ENCODE data around the gene PRRC2C. TPM values are rescaled to one million over a fixed set of nuclear protein-coding genes. Genes with fewer than 3 reads are reported as not detected.
"Not testable (repeated sequence)": the region's sequence is repeated elsewhere in the genome, so short reads cannot be mapped to it uniquely, and the experiment has no call there.

PRRC2C gene
- total and polyA plus RNA-seq, 2 of the 13 experiments (the other 11 are each of a cell fraction or from before 2014, with no cell fraction given): 46.2 to 57.0 TPM

GRCh38 chr1:171545523-171545922 is 60.2 kb downstream of the PRRC2C start:
- H3K9ac ChIP-seq (ENCODE audit: insufficient read depth, low read depth, low read length): no peak overlapping the region
- no peak for TF ChIP-seq SP140L (CRISPR knock-in tag; IDR thresholded peaks at IDR 0.05; ENCODE audit: borderline replicate concordance)
- no peak for TF ChIP-seq IRF2 (CRISPR knock-in tag; IDR thresholded peaks at IDR 0.05)
- TF ChIP-seq FOXO1 (CRISPR knock-in tag; IDR thresholded peaks at IDR 0.05): no peak
- no peak for TF ChIP-seq ZNF232 (CRISPR knock-in tag; IDR thresholded peaks at IDR 0.05; ENCODE audit: borderline replicate concordance)
- FAIRE-seq: no peak
- WGBS (ENCODE audit: low lambda C conversion rate): 100% methylated on average over 1 of the region's 1 CpG
- ChIA-PET CTCF (ENCODE audit: low intra/inter-chr PET ratio, low total read pairs) (no interaction called here), POLR2A (no interaction called here)
- H3K79me2 ChIP-seq (ENCODE audit: insufficient read depth, low read length): no peaks in the 10 kb centered on the region
- no peak overlapping the region for H2AFZ ChIP-seq (ENCODE audit: low read length)
- no peak overlapping the region for H3K4me3 ChIP-seq (replicated peaks in 1 of 3; ENCODE audit: insufficient read depth in 1 of 3, low read depth in 2 of 3, low read length in 3 of 3)
- H3K36me3 ChIP-seq (replicated peaks in 1 of 2; ENCODE audit: control insufficient read depth in 1 of 2, insufficient read depth in 2 of 2, low read length in 2 of 2): peaks cover 11 to 73% of the 10 kb centered on the region in 2 experiments
- H4K20me1 ChIP-seq (ENCODE audit: insufficient read depth, low read length): no peaks in the 10 kb centered on the region
- H3K4me1 ChIP-seq (ENCODE audit: insufficient read depth, low read length): no peaks in the 10 kb centered on the region
- H3K27ac ChIP-seq (ENCODE audit: extremely low read length, insufficient read depth, low read length): no peak overlapping the region
- H3K4me2 ChIP-seq (ENCODE audit: low read depth, low read length): no peak overlapping the region
- in situ Hi-C loops (cut with HindIII; ENCODE audit: extremely low pct_ligation_motif_present, low pct_unique_long_range_greater_than_20kb) (no loop called here), intact Hi-C loops (cut with micrococcal nuclease; ENCODE audit: unreplicated experiment) (no loop called here)
- H3K9me3 ChIP-seq (ENCODE audit: low read length): no peaks in the 10 kb centered on the region
- no TSS peak for BruUV-seq (replicated peaks)
- DNase-seq (ENCODE audit: low spot score): no peak
- ATAC-seq: no peak
- H3K27me3 ChIP-seq (ENCODE audit: control insufficient read depth in 1 of 2, insufficient read depth in 2 of 2, low read length in 2 of 2): no peaks in the 10 kb centered on the region

- H3K36me3 ChIP-seq (replicated peaks in 1 of 2; ENCODE audit: control insufficient read depth in 1 of 2, insufficient read depth in 2 of 2, low read length in 2 of 2): peaks cover 2 to 44% of the 10 kb centered on the region in 2 experiments
- 95% methylated on average over 3 of the region's 3 CpGs for WGBS (ENCODE audit: low lambda C conversion rate)
- in situ Hi-C loops (cut with HindIII; ENCODE audit: extremely low pct_ligation_motif_present, low pct_unique_long_range_greater_than_20kb): no loop called here
Observed at GRCh38 chr1:171550050-171550449, 64.7 kb downstream of the PRRC2C start.

DNA sequence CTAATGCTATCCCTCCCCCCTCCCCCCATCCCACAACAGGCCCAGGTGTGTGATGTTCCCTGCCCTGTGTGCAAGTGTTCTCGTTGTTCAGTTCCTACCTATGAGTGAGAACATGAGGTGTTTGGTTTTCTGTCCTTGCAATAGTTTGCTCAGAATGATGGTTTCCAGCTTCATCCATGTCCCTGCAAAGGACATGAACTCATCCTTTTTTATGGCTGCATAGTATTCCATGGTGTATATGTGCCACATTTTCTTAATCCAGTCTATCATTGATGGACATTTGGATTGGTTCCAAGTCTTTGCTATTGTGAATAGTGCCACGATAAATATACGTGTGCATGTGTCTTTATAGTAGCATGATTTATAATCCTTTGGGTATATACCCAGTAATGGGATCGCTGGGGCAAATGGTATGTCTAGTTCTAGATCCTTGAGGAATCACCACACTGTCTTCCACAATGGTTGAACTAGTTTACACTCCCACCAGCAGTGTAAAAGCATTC is 65.3 kb downstream of the PRRC2C start:
- in situ Hi-C loops (cut with HindIII; ENCODE audit: extremely low pct_ligation_motif_present, low pct_unique_long_range_greater_than_20kb); H3K79me2 ChIP-seq (ENCODE audit: insufficient read depth, low read length); POLR2A ChIA-PET; BruUV-seq (replicated peaks); H3K9me3 ChIP-seq (ENCODE audit: low read length); ATAC-seq; H3K27ac ChIP-seq (ENCODE audit: extremely low read length, insufficient read depth, low read length); H4K20me1 ChIP-seq (ENCODE audit: insufficient read depth, low read length); intact Hi-C loops (cut with micrococcal nuclease; ENCODE audit: unreplicated experiment); H3K4me3 ChIP-seq (replicated peaks in 1 of 3; ENCODE audit: insufficient read depth in 1 of 3, low read depth in 2 of 3, low read length in 3 of 3); DNase-seq (ENCODE audit: low spot score); H3K9ac ChIP-seq (ENCODE audit: insufficient read depth, low read depth, low read length); H3K27me3 ChIP-seq (ENCODE audit: control insufficient read depth in 1 of 2, insufficient read depth in 2 of 2, low read length in 2 of 2); H2AFZ ChIP-seq (ENCODE audit: low read length); H3K4me1 ChIP-seq (ENCODE audit: insufficient read depth, low read length); H3K4me2 ChIP-seq (ENCODE audit: low read depth, low read length); CTCF ChIA-PET (ENCODE audit: low intra/inter-chr PET ratio, low total read pairs); FAIRE-seq: not testable (repeated sequence)
- peaks cover 3 to 45% of the 10 kb centered on the region in 2 experiments for H3K36me3 ChIP-seq (replicated peaks in 1 of 2; ENCODE audit: control insufficient read depth in 1 of 2, insufficient read depth in 2 of 2, low read length in 2 of 2)
- WGBS (ENCODE audit: low lambda C conversion rate): 100% methylated on average over 4 of the region's 4 CpGs

More at GRCh38 chr1:171550050-171550449, 64.7 kb downstream of the PRRC2C start:
- no peak overlapping the region for H3K9ac ChIP-seq (ENCODE audit: insufficient read depth, low read depth, low read length)
- H3K27me3 ChIP-seq (ENCODE audit: control insufficient read depth in 1 of 2, insufficient read depth in 2 of 2, low read length in 2 of 2): no peaks in the 10 kb centered on the region
- TF ChIP-seq ATF7 (IDR thresholded peaks at IDR 0.05) (0 out of 2 replicates have a peak, but pooled peaks have one; percentile 16), ATF7 (CRISPR knock-in tag; IDR thresholded peaks at IDR 0.05) (no peak), ZNF101 (CRISPR knock-in tag; IDR thresholded peaks at IDR 0.05; ENCODE audit: borderline replicate concordance, low read depth) (no peak)
- no peak overlapping the region for H2AFZ ChIP-seq (ENCODE audit: low read length)
- CTCF ChIA-PET (ENCODE audit: low intra/inter-chr PET ratio, low total read pairs): no interaction called here
- FAIRE-seq (no peak), DNase-seq (ENCODE audit: low spot score) (no peak), ATAC-seq (no peak)
- no peak overlapping the region for H3K4me3 ChIP-seq (replicated peaks in 1 of 3; ENCODE audit: insufficient read depth in 1 of 3, low read depth in 2 of 3, low read length in 3 of 3)
- intact Hi-C loops (cut with micrococcal nuclease; ENCODE audit: unreplicated experiment): no loop called here
- no peak overlapping the region for H3K27ac ChIP-seq (ENCODE audit: extremely low read length, insufficient read depth, low read length)
- no peak overlapping the region for H3K4me2 ChIP-seq (ENCODE audit: low read depth, low read length)
- H3K4me1 ChIP-seq (ENCODE audit: insufficient read depth, low read length): no peaks in the 10 kb centered on the region
- H4K20me1 ChIP-seq (ENCODE audit: insufficient read depth, low read length): no peaks in the 10 kb centered on the region
- no peaks in the 10 kb centered on the region for H3K9me3 ChIP-seq (ENCODE audit: low read length)
- no TSS peak for BruUV-seq (replicated peaks)
- H3K79me2 ChIP-seq (ENCODE audit: insufficient read depth, low read length): no peaks in the 10 kb centered on the region
- POLR2A ChIA-PET: no interaction called here

- H3K4me3 ChIP-seq (replicated peaks in 1 of 3; ENCODE audit: insufficient read depth in 1 of 3, low read depth in 2 of 3, low read length in 3 of 3); ATAC-seq; in situ Hi-C loops (cut with HindIII; ENCODE audit: extremely low pct_ligation_motif_present, low pct_unique_long_range_greater_than_20kb); H3K79me2 ChIP-seq (ENCODE audit: insufficient read depth, low read length); H2AFZ ChIP-seq (ENCODE audit: low read length); H3K4me1 ChIP-seq (ENCODE audit: insufficient read depth, low read length); POLR2A ChIA-PET; intact Hi-C loops (cut with micrococcal nuclease; ENCODE audit: unreplicated experiment); FAIRE-seq; H3K9ac ChIP-seq (ENCODE audit: insufficient read depth, low read depth, low read length); CTCF ChIA-PET (ENCODE audit: low intra/inter-chr PET ratio, low total read pairs); H4K20me1 ChIP-seq (ENCODE audit: insufficient read depth, low read length); H3K27ac ChIP-seq (ENCODE audit: extremely low read length, insufficient read depth, low read length); H3K27me3 ChIP-seq (ENCODE audit: control insufficient read depth in 1 of 2, insufficient read depth in 2 of 2, low read length in 2 of 2); BruUV-seq (replicated peaks); H3K9me3 ChIP-seq (ENCODE audit: low read length); H3K4me2 ChIP-seq (ENCODE audit: low read depth, low read length): not testable (repeated sequence)
- peaks cover 20 to 56% of the 10 kb centered on the region in 2 experiments for H3K36me3 ChIP-seq (replicated peaks in 1 of 2; ENCODE audit: control insufficient read depth in 1 of 2, insufficient read depth in 2 of 2, low read length in 2 of 2)
- DNase-seq (ENCODE audit: low spot score): peak; percentile 23
- 89% methylated on average over 1 of the region's 1 CpG for WGBS (ENCODE audit: low lambda C conversion rate)
Observed at GRCh38 chr1:171553960-171554359, 68.6 kb downstream of the PRRC2C start.

Data from HepG2 (cell line).